HG03460 (cell line): Measurements from ENCODE around the gene JUN.
A peak's percentile ranks its signal among the peaks of the same experiment; 100 is the strongest.

Experiments
- ATAC-seq: cut with Tn5 transposase; IDR thresholded peaks from one replicate; pipeline ENCODE4 v1.9.1; 2021; ENCODE audit not compliant: unreplicated experiment

The JUN gene

DNA sequence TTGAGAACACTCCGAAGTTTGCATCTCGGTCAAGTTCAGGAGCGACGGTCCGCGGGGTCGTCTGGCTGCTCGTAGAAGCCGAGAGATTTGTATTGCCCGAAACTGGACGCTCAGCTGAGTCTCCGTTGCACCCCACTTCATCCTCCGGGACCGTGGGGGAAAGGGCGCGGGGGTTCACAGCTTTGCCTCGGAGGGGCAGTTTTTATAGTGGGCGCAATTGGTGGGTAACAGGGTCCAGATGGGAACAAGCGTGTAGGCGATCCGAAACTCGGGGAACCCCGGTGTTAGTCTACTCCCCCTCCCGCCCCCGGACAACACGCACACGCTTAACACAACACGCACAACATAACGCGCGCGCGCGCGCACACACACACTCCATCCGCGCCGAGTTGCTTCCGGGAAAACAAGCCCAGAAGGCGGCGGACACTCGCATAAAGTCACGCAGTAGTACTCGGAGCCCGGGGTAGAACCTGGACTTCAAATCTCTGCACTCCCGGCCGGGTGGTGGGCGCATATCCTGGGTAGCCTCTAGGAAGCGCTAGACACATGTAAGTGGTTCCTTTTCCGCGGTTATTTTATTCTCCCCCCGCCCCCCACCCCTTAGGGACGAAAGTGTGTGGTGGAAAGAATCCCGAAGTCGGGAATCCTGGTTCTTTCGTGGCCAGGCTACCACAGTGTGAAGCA is 1.1 kb upstream of the JUN start:
- ATAC-seq = no peak

DNA sequence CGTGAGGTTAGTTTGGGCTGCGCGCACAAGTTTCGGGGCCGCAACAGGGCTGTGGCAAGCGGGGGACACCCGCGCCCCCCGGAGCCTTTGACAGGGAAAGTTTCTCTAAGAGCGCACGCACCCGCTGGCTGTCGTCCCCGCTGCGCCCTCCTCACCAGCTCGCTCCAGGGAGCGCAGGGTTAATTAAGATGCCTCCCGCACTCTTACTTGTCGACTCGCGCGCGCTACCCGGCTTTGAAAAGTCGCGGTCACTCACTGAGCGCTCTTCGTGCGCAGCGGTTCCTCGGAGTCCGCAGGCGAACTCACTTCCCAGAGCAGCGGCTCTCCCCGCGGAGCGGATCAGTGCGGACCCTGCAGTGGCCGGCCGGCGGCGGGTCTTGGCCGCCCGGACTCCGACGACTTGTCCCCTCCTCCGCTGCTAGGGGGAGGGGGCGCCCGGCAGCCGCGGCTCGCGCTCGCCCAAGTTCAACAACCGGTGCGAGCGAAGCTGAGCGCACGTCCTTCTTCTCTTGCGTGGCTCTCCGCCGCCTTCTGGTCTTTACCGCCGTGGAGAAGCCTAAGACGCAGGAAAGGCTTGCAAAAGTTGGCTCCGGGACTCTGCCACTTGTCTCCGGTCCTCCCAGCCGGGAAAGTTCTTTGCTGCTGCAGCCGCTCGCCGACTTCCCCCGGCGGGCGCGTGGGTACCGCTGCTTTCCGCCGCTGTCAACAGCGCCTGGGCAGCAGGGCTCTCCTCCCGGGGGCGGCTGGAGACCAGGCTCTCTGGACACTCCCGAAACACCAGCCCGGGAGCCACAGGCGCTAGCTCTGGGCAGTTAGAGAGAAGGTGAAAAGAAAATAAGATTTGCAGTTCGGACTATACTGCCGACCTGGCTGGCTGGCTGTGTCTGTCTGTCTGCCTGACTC is 506 bp downstream of the JUN start:
- ATAC-seq = peak; percentile 13

DNA sequence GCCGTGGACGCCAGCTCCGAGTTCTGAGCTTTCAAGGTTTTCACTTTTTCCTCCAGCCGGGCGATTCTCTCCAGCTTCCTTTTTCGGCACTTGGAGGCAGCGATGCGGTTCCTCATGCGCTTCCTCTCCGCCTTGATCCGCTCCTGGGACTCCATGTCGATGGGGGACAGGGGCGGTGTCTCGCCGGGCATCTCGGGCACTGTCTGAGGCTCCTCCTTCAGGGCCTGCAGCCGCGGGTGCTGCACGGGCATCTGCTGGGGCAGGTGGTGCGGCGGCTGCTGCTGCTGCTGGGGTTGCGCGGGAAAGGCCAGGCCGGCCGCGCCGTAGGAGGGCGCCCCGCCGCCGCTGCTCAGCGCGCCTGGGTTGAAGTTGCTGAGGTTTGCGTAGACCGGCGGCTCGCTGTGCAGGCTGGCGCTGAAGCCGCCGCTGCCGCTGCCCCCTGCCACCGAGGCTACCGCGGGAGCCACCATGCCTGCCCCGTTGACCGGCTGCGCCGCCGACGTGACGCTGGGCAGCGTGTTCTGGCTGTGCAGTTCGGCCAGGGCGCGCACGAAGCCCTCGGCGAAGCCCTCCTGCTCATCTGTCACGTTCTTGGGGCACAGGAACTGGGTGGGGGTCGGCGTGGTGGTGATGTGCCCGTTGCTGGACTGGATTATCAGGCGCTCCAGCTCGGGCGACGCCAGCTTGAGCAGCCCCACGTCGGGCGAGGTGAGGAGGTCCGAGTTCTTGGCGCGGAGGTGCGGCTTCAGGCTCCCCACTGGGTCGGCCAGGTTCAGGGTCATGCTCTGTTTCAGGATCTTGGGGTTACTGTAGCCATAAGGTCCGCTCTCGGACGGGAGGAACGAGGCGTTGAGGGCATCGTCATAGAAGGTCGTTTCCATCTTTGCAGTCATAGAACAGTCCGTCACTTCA is 1.4 kb downstream of the JUN start:
- peak; percentile 14 for ATAC-seq

DNA sequence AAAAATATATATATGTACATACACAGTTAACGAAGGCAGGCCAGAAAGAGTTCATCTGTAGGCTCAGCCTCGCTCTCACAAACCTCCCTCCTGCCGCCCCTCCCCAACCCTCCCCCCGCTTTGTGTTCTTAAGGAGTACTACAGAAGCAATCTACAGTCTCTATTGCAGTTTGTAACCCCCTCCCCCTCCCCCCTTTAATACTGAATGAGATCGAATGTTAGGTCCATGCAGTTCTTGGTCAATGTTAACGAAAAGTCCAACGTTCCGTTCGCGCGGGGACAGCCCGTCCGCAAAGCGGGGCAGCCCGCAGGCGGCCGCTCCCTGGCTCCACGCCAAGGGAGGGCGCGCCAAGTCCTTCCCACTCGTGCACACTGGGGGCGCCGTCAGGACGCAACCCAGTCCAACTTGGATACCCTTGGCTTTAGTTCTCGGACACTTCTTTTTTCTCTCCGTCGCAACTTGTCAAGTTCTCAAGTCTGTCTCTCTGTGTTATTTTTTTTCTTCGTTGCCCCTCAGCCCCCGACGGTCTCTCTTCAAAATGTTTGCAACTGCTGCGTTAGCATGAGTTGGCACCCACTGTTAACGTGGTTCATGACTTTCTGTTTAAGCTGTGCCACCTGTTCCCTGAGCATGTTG is 2.2 kb downstream of the JUN start:
- no peak for ATAC-seq

DNA sequence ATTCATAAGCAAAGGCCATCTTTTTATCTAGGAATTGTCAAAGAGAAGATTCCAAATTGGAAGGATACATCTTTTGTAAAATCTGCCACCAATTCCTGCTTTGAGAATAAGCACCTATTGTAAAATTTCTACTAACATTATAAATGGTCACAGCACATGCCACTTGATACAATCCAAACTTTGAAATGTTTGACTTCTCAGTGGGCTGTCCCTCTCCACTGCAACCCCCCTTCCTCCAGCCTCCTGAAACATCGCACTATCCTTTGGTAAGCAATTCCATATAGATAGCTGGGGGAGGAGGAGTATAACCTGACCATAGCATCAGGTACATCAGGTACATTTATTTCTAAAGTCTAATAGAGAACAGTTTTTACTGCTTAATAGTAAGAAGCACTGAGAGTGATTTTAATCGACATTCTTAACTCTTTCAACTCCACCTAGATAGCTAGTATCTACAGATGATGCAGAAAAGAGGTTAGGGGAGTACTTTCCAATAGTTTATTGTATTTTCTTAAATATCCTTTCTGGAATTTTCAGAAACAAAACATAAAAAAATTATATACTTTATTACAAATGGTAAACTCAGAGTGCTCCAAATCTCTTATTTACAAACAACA is 2.9 kb downstream of the JUN start:
- no peak for ATAC-seq

DNA sequence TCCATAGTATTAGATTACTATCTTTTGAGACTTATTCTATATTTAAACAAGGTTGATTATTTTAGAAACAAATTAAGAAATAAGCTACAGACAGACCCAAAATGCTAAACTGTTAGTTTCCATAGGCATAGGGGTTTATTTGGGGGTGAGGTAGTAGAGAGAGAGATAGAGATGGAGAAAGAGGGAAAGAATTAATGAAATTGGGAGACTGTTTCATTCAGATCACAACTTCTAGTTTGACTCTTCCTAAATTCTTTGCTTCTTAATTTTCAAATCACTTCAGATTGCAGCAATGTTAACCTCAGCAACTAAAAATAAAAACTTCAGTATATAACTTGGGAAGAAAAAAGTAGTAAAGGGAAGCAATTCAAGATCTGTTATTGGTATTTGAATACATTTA is 3.4 kb downstream of the JUN start:
- no peak for ATAC-seq

DNA sequence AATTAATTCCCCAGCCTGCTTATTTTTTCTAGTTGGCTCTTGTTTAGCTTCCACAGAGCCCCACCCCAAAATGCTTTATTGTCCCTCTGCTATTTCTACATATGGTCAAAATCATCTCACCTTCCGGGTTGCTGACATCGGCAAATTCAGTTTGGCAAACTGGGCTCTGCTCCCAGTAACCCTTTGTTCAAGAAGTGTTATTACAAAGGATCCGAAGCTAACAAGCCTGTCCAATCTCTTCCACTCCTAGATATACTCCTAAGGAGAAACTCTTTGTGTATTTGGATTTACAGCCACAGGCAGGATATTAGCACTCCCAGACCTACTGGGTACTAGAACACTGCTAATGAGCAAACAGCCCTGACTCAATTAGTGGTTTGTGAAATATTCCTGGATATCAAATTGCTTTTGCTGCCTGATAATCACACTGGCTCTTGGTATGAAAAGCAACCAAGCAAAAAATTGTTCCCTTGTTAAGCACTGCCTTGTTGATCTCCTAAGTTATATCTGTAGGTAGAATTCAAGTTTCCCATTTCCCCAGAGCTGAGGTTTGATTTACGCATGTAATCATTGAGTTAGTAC is 4.0 kb downstream of the JUN start:
- ATAC-seq = no peak

DNA sequence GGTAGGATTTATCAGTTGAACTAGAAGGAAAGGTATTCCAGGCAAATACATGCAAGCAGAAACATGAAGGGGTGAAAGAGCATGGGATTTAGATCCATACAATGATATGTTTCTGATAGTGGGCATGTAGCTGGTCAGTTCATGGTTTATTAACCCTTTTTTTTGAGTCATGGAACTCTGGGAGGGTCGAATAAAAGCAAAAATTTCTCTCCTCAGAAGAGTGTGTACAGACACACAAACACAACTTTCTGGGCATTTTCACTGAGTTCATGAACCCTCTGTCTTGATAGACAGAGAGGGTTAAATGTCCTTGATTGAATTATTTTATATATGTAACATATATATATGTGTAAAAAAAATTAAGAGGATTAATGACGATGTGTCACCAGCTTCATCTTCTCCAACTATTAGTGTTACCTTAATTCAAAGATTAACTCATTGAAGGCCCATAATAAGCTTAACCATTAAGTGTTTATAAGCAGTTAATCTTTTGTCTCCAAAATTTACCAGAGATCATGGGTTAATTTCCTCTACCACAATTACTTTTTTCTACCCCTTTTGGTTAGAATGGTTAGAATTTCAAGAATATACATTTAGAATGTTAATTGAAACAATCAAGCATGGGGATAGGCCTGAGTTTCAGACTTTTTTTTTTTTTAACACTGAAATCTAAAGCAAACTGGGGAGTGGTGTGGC is 4.6 kb downstream of the JUN start:
- no peak for ATAC-seq

DNA sequence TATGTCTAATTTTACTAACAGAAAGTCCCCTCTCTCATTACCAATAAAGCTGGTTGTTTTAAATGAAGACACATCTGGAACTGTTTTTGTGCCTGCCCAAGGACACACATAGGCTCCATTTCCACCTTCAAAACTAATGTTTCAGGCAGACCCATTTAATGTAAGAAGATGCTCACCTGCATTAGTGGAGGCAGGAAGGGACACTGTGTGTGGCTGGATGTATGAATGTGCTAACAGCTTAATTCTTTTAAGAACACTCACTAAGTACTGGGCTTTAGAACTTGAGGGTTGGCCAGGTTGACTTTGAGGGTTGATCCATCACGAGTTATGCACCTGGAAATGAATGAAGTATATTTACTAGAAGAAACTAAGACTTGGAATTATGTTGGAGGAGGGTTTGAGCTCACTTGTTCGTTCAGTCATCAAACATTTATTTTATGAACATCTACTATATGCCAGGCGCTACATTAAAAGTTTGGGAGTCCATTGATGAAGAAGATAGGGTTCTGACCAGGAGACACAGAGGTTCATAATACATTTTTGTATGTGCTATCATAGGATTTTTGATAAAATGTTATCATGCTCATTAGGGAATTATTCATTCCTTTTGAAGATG is 5.4 kb downstream of the JUN start:
- ATAC-seq = no peak

DNA sequence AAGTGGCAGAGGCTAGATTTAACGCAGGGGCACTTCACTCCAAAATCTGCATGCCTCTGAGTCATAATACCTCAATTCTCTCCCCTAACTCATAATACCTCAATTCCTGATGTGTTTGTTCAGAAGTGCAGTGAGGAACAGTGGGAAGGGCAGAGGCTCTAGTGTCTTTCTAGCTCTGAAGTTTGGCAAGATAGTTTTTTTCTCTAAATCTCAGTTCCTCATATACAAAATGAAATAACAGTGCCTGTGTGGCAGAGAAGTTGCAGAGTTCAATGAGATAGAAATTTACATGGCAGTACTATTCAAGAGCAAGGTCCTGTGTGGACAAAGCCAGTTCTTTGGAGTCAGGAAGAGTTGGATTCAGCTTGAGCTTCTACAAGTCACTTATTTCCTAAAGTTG is 9.8 kb downstream of the JUN start:
- ATAC-seq = no peak

DNA sequence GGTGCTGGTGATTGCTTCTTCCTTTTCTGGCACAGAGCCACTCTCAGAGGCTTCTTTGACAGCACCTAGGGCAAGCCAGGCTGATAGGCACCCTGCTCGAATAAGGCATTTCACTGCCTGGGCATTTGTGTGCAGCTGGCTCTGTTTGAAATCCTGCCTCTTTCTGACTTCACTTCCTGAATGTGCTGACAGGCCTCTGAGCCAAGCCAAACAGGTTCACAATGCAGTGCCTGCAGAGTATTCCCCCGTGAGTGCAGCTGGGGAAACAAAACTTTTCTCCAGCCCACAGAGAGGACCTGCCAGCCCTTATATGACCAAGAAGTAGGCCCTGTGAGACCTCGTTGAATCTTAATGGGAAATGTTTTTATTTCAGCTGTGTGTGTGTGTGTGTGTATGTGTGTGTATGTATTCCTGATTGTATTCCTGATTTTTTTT is 10.4 kb downstream of the JUN start:
- peak; percentile 90 for ATAC-seq

DNA sequence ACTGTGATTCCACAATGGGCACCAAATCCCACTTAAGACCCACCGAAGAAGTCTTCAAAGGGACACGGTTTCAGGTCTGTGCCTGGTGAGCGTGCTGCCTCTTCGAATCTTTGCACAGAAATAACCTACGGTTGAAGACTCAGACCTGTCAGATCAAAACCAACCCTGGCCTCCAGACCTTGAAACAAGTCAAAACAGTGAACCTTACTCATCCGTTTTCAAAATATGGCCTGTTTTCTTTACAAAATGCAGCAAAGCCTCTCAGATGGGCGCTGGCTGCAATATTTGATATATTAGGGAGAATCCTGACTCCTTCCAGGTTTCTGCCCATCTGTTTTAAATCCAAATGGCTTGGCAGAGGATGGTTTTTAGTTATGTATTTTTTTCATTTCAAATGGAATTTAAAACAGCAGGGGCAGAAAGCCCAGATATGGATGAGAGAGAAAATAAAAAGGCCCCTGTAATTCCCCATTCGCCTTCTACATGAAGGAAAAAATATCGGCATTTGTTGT is 14.0 kb downstream of the JUN start:
- no peak for ATAC-seq

DNA sequence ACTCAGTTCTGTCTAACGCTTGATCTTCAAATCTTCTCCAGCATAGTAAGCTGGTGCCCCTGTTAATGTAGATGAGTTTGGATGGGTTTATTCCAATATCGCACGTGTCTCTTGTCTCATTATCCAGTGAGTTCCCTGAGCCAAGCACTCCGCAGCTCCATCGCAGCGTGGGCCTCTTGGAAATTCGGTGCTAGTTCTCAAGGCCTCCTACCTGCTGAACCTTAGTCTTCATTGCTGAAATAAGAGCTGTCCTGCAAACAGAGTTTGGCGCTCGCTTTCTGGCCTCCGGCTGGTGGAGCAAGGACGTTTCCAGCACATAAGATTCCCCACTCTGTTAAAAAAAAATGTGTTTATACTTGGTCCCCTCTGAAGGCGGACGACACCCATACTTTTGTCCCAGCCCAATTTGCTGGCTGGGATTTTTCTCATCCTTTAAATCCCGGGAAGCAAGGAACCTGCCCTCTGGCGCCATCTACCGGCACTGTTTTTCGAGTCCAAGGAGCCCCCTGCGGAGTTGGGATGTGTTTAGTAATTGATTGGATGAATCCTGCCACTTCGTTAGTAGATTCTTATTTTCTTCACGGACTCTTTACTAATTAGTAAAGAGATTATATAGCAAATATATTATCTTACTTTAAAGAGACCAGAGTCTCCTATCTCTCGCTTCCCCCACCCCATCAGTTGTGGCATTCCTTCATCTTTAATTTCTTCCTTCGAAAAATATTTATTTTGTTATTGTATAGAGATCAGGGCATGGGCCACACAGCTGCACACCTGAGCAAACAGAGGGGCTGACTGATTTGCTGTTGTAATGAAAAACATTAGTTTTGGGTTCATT is 14.7 kb downstream of the JUN start:
- ATAC-seq = no peak

DNA sequence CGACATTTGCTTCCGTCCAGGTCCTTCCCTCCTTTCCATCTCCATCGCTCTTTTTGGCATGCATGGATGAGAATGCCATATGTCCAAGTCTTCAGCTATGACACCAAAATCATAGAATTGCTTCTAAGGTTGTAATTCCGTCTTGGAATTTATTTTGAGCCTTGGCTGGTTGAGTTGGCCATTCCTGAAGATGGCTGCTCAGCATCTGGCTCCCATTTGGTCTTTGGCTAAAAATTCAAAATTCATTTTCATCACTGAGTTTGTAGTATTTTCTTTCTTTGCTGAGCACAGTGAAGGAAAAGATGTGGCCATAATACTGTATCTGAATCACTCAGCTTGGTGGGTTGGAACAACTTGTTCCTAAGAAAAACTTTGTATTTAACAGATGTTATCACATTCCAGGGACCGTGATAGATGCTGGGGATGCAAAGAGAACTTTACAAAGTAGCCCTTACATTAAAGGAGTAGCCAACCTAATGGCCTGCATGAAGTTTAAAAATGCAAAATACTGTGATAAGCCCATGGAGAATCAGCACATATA is 15.6 kb downstream of the JUN start:
- no peak for ATAC-seq

DNA sequence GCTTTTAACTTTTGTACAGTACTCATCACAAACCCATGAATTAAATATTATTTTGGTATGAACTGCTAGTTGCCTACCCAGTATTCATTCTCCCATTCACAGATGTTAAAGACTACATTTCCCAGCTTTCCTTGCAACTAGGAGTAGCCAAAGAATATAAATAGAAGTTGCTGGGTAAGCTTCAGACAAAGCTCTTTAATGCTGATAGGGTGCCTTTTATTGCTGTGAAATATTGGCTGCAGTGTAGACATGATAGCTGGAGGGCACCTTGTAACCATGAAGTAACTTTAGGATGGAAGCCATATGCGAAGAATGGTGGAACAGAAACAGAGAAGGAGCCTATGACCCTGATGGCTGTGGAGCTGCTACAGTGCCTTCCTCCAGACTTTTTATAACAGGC is 16.7 kb downstream of the JUN start:
- ATAC-seq = no peak

DNA sequence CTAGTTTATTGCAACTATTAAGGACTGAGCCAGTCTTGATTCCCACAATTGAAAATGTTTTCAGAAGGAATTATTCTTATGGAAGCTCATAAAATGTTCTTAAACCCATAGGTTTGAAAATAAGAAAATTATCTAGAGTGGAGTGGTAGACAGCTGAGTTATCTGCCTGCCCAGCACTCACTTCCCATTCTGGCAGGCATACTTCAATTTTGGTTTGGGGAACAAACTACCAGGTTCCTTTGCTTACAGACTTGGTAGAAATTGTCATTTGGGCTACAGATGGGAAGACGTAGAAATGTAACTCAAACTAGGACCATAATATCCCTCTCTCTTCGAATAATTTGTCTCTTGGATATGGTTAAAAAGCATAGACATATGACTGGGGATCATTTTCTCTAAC is 18.4 kb downstream of the JUN start:
- no peak for ATAC-seq

DNA sequence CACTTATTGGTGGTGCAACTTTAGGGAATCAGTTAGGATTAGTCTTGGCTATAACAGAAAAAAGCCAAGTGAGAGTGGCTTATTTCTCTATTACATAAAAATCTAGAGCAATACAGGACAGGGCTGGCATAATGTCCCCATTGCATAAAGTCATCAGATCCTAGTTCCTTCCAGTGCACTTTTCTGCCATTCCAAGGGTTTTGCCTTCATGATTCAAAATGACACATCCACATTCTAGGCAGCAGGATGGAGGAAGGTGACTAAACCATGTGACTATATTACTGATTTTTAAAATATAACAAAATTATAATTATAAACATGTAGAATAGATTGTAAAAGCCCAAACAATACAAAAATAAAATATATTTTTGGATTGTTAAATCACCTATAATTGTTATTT is 18.8 kb downstream of the JUN start:
- no peak for ATAC-seq
